Measurements from ENCODE around the gene NGFR. TPM values are rescaled to one million over a fixed set of nuclear protein-coding genes. Genes with fewer than 3 reads are reported as not detected.

Gene NGFR
- total and polyA plus RNA-seq, 9 of the 15 experiments (the other 6 are each of a cell fraction or from before 2014, with no cell fraction given): 0.07 to 0.23 (median 0.13) TPM; not detected in 4

- no peak for TF ChIP-seq KDM2B (CRISPR knock-in tag; IDR thresholded peaks at IDR 0.05)
- TF ChIP-seq EHMT2 (IDR thresholded peaks at IDR 0.05): no peak
- no peak for TF ChIP-seq POU5F1 (IDR thresholded peaks at IDR 0.05; ENCODE audit: borderline replicate concordance, low read depth, low read length, partially characterized antibody)
- no peak for TF ChIP-seq ELF2 (CRISPR knock-in tag; IDR thresholded peaks at IDR 0.05)
- no peak for TF ChIP-seq POLR2AphosphoS2 (IDR thresholded peaks at IDR 0.05; ENCODE audit: low read length)
- TF ChIP-seq PHF20 (IDR thresholded peaks at IDR 0.05; ENCODE audit: partially characterized antibody): no peak
- TF ChIP-seq CBX5 (IDR thresholded peaks at IDR 0.05; ENCODE audit: borderline replicate concordance, low read depth): no peak
- no peak for TF ChIP-seq ZFP1 (CRISPR knock-in tag; IDR thresholded peaks at IDR 0.05)
- no peak for TF ChIP-seq TCF7 (IDR thresholded peaks at IDR 0.05; ENCODE audit: borderline replicate concordance)
- no peak for TF ChIP-seq THRB (CRISPR knock-in tag; conservative IDR thresholded peaks at IDR 0.05)
- TF ChIP-seq NR1H2 (CRISPR knock-in tag; IDR thresholded peaks at IDR 0.05): no peak
- no peak for TF ChIP-seq XRCC5 (IDR thresholded peaks at IDR 0.05; ENCODE audit: low read depth, low read length)
- no peak for TF ChIP-seq ZNF655 (CRISPR knock-in tag; IDR thresholded peaks at IDR 0.05)
- no peak for TF ChIP-seq SREBF2 (CRISPR knock-in tag; IDR thresholded peaks at IDR 0.05)
- TF ChIP-seq ZNF408 (CRISPR knock-in tag; IDR thresholded peaks at IDR 0.05; ENCODE audit: low read depth): no peak
- no peak for TF ChIP-seq SRF (CRISPR knock-in tag; IDR thresholded peaks at IDR 0.05)
- TF ChIP-seq REST (IDR thresholded peaks at IDR 0.05; ENCODE audit: borderline replicate concordance): no peak
- no peak for TF ChIP-seq REST (CRISPR knock-in tag; IDR thresholded peaks at IDR 0.05; ENCODE audit: low read depth)
- TF ChIP-seq ETV1 (tag; conservative IDR thresholded peaks at IDR 0.05; ENCODE audit: low read depth): no peak
These were observed 12.8 kb upstream of the NGFR start (continued) for GRCh38 chr17:49482144-49482817.
